RWPE2 (cell line): ENCODE measurements around the gene CDKN2A.

Experiments
- ATAC-seq: fragments of 200-7000 bp; cut with Tn5 transposase; 3 replicates; pipeline ENCODE4 v1.9.1; 2021; ENCODE audit warnings: low read depth
- DNase-seq: peaks from one replicate; pipeline ENCODE4 v3.0.0-alpha.2; 2020; ENCODE audit warnings: low spot score
- H3K27ac ChIP-seq: fragments of 450-650 bp; 2 replicates; pipeline ENCODE4 v1.5.1; 2017; ENCODE audit warnings: mild to moderate bottlenecking; ENCODE audit not compliant: poor library complexity, severe bottlenecking
- H3K27me3 ChIP-seq: fragments of 250-450 bp; sonication (Bioruptor Pico); 2 replicates; pipeline ENCODE4 v1.5.1; 2021; ENCODE audit warnings: mild to moderate bottlenecking, moderate library complexity; ENCODE audit not compliant: insufficient read depth, poor library complexity, severe bottlenecking
- H3K36me3 ChIP-seq: fragments of 250-450 bp; sonication (Bioruptor Pico); 2 replicates; pipeline ENCODE4 v1.5.1; 2020; ENCODE audit warnings: low read depth, mild to moderate bottlenecking, moderate library complexity
- H3K4me1 ChIP-seq: fragments of 250-450 bp; sonication (Bioruptor Pico); 2 replicates; pipeline ENCODE4 v1.5.1; 2021; ENCODE audit warnings: mild to moderate bottlenecking, moderate library complexity; ENCODE audit not compliant: insufficient read depth, poor library complexity, severe bottlenecking
- H3K4me3 ChIP-seq: fragments of 250-450 bp; sonication (Bioruptor Pico); 2 replicates; pipeline ENCODE4 v1.5.1; 2021; ENCODE audit warnings: mild to moderate bottlenecking, moderate library complexity; ENCODE audit not compliant: severe bottlenecking
- H3K9me3 ChIP-seq: fragments of 250-450 bp; sonication (Bioruptor Pico); 2 replicates; pipeline ENCODE4 v1.5.1; 2021; ENCODE audit warnings: mild to moderate bottlenecking, moderate library complexity; ENCODE audit not compliant: severe bottlenecking
- CTCF ChIP-seq: fragments of 450-650 bp; IDR thresholded peaks from one replicate; pipeline ENCODE4 v1.5.1; 2017; ENCODE audit warnings: mild to moderate bottlenecking, moderate library complexity; ENCODE audit not compliant: poor library complexity, severe bottlenecking

Gene CDKN2A

GRCh38 chr9:21958833-21959232 lies 35.4 kb downstream of the CDKN2A start:
- Histone ChIP-seq H3K27ac (no peak overlapping the region), H3K36me3 (no peaks in the 10 kb centered on the region), H3K4me3 (no peak overlapping the region), H3K27me3 (no peaks in the 10 kb centered on the region), H3K9me3 (no peaks in the 10 kb centered on the region), H3K4me1 (no peaks in the 10 kb centered on the region)
- no peak for TF ChIP-seq CTCF
- DNase-seq (no peak), ATAC-seq (no peak)

DNA sequence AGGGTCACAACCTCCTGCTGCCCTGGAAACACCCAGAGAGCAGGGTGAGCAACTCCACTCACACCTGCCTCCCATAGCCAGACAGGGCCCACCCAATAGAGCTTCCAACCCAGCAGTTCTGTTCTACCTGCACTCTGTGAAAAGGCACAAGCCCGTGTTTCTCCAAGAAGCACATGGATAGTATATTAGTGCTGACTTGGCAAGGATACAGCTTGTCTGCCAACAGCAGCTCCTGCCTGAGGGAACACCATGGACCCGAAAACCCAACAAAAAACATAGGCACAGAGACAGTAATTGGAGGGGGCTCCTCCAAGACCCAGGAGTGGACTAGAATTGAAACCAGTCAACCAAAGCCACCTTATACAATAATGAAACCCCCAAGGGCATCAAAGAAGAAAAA lies 48.6 kb downstream of the CDKN2A start:
- no peak for ATAC-seq
- no peak overlapping the region for H3K4me3 ChIP-seq
- H3K27ac ChIP-seq, result no peak overlapping the region
- H3K9me3 ChIP-seq, result no peaks in the 10 kb centered on the region
- TF ChIP-seq CTCF, result no peak
- DNase-seq, result no peak
- H3K4me1 ChIP-seq, result no peaks in the 10 kb centered on the region
- H3K36me3 ChIP-seq, result no peaks in the 10 kb centered on the region
- H3K27me3 ChIP-seq, result no peaks in the 10 kb centered on the region

DNA sequence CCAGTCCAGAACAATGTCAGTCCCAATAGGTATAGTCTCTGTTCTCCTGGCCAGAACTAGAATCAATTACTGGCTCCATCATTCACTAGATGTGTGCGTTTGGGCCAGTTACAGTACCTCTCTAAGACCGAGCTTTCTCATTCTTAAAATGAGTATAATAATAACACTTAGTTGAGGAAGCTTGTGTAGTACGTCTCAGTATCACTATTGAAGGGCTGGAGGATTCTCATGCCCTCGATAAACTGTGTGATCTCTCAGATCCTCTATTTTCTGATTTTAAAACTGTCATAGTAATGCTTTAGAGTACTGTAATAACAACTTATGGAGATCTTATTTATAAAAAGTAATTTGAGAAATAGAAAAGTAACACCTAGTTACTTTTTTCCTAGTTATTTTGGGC lies 50.7 kb downstream of the CDKN2A start:
- H3K27ac ChIP-seq, result no peak overlapping the region
- no peak for DNase-seq

GRCh38 chr9:21941337-21941995 lies 52.7 kb downstream of the CDKN2A start:
- H3K9me3 ChIP-seq, result no peaks in the 10 kb centered on the region
- no peak overlapping the region for H3K4me3 ChIP-seq
- H3K36me3 ChIP-seq, result peaks cover 3% of the 10 kb centered on the region; the same call in 1 of the 2 replicates
- no peaks in the 10 kb centered on the region for H3K4me1 ChIP-seq
- no peak for TF ChIP-seq CTCF
- H3K27me3 ChIP-seq, result no peaks in the 10 kb centered on the region
- no peak for DNase-seq
- no peak overlapping the region for H3K27ac ChIP-seq
- no peak for ATAC-seq

More for the DNA sequence above, 50.7 kb downstream of the CDKN2A start:
- Histone ChIP-seq H3K4me3 (no peak overlapping the region), H3K4me1 (no peaks in the 10 kb centered on the region), H3K9me3 (no peaks in the 10 kb centered on the region), H3K36me3 (no peaks in the 10 kb centered on the region), H3K27me3 (no peaks in the 10 kb centered on the region)
- TF ChIP-seq CTCF, result no peak
- ATAC-seq, result no peak

DNA sequence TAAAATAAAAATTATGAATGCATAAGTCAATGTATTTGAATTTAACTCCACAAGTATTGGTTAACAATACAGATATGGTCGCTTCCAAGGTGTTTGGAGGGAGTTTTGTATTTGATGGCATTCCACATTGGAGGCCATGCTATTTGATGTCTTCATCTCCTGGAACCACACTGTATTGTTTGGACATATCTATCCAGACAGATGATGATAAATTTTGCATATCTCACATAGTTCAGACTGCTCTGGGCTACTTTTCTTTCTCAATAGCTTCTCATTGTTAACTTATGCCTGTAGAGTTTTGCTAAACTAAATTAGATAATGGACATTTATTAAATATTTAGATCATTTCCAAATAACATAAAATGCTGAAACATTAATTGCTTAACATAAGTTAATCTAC lies 58.0 kb downstream of the CDKN2A start:
- Histone ChIP-seq H3K36me3 (peaks cover 14% of the 10 kb centered on the region), H3K4me1 (peaks cover 19% of the 10 kb centered on the region), H3K27ac (no peak overlapping the region), H3K4me3 (no peak overlapping the region), H3K9me3 (no peaks in the 10 kb centered on the region), H3K27me3 (no peaks in the 10 kb centered on the region)
- TF ChIP-seq CTCF, result no peak
- no peak for DNase-seq
- no peak for ATAC-seq
